Measurements from ENCODE around the gene GRIP1.
A peak's percentile ranks its signal among the peaks of the same experiment; 100 is the strongest.

GRIP1 gene

DNA sequence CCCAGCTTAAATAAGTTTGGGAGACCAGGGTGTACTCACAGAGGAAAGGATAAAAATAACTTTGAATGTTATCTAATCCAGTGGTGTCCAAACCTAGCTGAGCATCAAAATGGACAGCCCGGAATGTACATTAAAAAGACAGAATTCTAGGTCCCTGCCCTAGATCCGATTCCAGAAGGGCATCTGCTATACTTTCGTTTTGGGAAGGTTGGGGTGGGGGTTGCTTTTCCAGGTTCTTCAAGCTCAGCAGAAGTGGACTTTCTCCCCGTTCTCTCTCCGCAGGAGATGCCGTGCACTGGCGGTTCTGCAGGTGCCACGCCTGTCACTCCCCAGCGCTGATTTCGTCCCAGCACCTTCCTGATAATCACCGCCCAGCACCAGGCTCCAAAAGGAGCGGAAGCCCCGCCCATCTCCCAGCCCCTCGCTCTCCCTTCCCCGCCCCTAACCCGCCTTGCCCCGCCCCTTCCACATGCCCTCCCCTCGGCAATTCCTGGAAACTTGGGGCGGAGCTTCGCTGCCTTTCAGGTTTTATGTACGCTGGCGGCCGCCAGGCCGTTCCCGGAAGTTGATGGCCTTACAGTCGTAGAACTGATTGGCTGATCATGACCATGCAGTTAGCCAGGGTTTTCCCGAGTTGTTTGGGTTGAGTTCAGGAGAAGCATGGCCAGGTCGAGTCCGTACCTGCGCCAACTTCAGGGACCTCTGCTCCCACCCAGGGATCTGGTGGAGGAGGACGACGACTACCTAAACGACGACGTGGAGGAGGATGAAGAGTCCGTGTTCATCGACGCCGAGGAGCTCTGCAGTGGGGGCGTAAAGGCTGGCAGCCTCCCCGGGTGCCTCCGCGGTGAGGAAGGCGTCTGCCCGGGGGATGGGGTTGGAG lies 376.7 kb downstream of the GRIP1 start, which contains the start of gene HELB:
HELB (plus strand) TSS at position 550 of the 883 bp plus-strand sequence; CDS start at position 661, 111 bp downstream.
- Mint-ChIP-seq H3K27ac (ENCODE audit: low read depth) (peak within 1 kb of the TSS; percentile 98), H3K36me3 (ENCODE audit: insufficient read depth) (peaks cover 38% of the 10 kb centered on the region), H3K4me3 (peak within 1 kb of the TSS; percentile 99), H3K4me1 (peaks cover 38% of the 10 kb centered on the region), H3K9me3 (no peaks in the 10 kb centered on the region), H3K27me3 (no peaks in the 10 kb centered on the region)
- DNase-seq (ENCODE audit: low spot score in 2 of 2) (peak; percentile 74 to 76), ATAC-seq (replicated peaks; ENCODE audit: extremely low read depth, poor library complexity, severe bottlenecking) (peak; percentile 57)

- Mint-ChIP-seq H3K36me3 (ENCODE audit: insufficient read depth) (peaks cover 7% of the 10 kb centered on the region), H3K4me1 (peaks cover 17% of the 10 kb centered on the region), H3K9me3 (no peaks in the 10 kb centered on the region), H3K27ac (ENCODE audit: low read depth) (no peak overlapping the region), H3K4me3 (no peak overlapping the region), H3K27me3 (no peaks in the 10 kb centered on the region)
- ATAC-seq (replicated peaks; ENCODE audit: extremely low read depth, poor library complexity, severe bottlenecking) (no peak), DNase-seq (ENCODE audit: low spot score in 2 of 2) (no peak)
Measured at GRCh38 chr12:66297923-66298322, 381.0 kb downstream of the GRIP1 start.
